GM12892 (cell line): Measurements from ENCODE around the gene NEGR1.

Experiments
- POLR2A ChIP-seq: IDR thresholded peaks from 2 replicates; pipeline ENCODE4 v1.6.1; 2011; ENCODE audit warnings: low read depth, low read length, control low read depth
- POLR2AphosphoS5 ChIP-seq: IDR thresholded peaks from 2 replicates; pipeline ENCODE4 v1.6.1; 2011; ENCODE audit warnings: low read depth, low read length, control low read depth
- TAF1 ChIP-seq: IDR thresholded peaks from 2 replicates; pipeline ENCODE4 v1.6.1; 2011; ENCODE audit warnings: low read depth, mild to moderate bottlenecking, control low read depth, low read length, borderline replicate concordance

DNA sequence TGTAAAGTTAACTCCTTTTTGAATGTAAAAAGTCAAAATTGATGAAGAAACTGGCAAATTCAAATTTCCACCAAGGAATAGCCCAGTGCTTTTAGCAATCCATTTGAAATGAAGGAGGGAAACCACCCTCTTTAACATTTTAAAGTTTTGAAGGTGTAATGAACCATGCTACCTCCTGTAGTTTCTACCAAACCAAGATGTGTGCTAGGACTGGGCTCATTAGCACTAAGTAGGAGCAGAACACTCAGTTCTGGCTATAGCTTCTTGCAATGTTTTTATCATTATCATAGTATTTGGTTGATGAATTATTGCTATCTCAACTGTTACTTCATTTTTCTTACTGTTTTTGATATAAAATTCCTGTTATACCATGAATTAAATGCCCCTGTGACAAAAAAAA, 882.3 kb downstream of the NEGR1 start:
- no peak for TF ChIP-seq POLR2AphosphoS5
- no peak for TF ChIP-seq TAF1
- TF ChIP-seq POLR2A: no peak
